ENCODE data around the gene BCAS1. TPM values are rescaled to one million over a fixed set of nuclear protein-coding genes. Genes with fewer than 3 reads are reported as not detected.

BCAS1 gene
- total and polyA plus RNA-seq, 7 experiments from 2014 or later = 0.05 to 0.16 (median 0.10) TPM; not detected in 4

- intact Hi-C loops (cut with micrococcal nuclease) = no loop called here
- CTCF ChIA-PET = interaction anchor here (0.6 kb wide), 1 partner anchor 1760 kb away, joined by 3 read pairs; no protein-coding TSS in a partner anchor
- H3K27ac ChIP-seq (ENCODE audit: low read depth, low read length) = no peak overlapping the region
Observed at GRCh38 chr20:54083459-54083858, 13.1 kb upstream of the BCAS1 start.

GRCh38 chr20:54082100-54082499 is 11.7 kb upstream of the BCAS1 start:
- Mint-ChIP-seq H3K4me1 (peaks cover 22 to 44% (median 35%) of the 10 kb centered on the region in 7 donors), H3K36me3 (peaks cover 0 to 14% (median 0%) of the 10 kb centered on the region in 5 donors)
- POLR2A ChIA-PET = interaction anchor here (0.7 kb wide), 1 partner anchor 10 kb away, joined by 3 read pairs; no protein-coding TSS in a partner anchor

More at GRCh38 chr20:54083459-54083858, 13.1 kb upstream of the BCAS1 start:
- POLR2A ChIA-PET = no interaction called here
- Histone ChIP-seq H3K27me3 (ENCODE audit: control insufficient read depth in 2 of 2, insufficient read depth in 2 of 2, low read length in 2 of 2) (no peaks in the 10 kb centered on the region), H3K9me3 (ENCODE audit: control insufficient read depth in 2 of 3, low read length in 3 of 3) (no peaks in the 10 kb centered on the region), H3K36me3 (ENCODE audit: control insufficient read depth in 2 of 3, insufficient read depth in 3 of 3, low read length in 3 of 3) (no peaks in the 10 kb centered on the region), H3K4me1 (ENCODE audit: control insufficient read depth in 2 of 2, insufficient read depth in 2 of 2, low read length in 2 of 2) (peaks cover 10 to 13% of the 10 kb centered on the region in 2 donors), H3K4me3 (ENCODE audit: low read length) (no peak overlapping the region)
- ATAC-seq (no peak), DNase-seq (no peak)
- Mint-ChIP-seq H3K4me3 (no peak overlapping the region), H3K27me3 (peaks cover 0 to 18% (median 0%) of the 10 kb centered on the region in 5 donors), H3K4me1 (peaks cover 12 to 30% (median 24%) of the 10 kb centered on the region in 7 donors), H3K9me3 (peaks cover 0 to 7% (median 0%) of the 10 kb centered on the region in 11 donors), H3K27ac (no peak overlapping the region), H3K36me3 (peaks cover 0 to 8% (median 0%) of the 10 kb centered on the region in 5 donors)

GRCh38 chr20:54079652-54080051 is 9.3 kb upstream of the BCAS1 start:
- Mint-ChIP-seq H3K27me3 (peaks cover 0 to 19% (median 0%) of the 10 kb centered on the region in 5 donors), H3K27ac (peak overlapping the region in 2 of 9 donors; percentile 29 to 62), H3K36me3 (peaks cover 0 to 15% (median 0%) of the 10 kb centered on the region in 5 donors), H3K9me3 (peaks cover 0 to 10% (median 0%) of the 10 kb centered on the region in 11 donors), H3K4me1 (peaks cover 25 to 53% (median 35%) of the 10 kb centered on the region in 7 donors), H3K4me3 (peak overlapping the region in 4 of 10 donors; percentile 23 to 64 (median 58))
- Histone ChIP-seq H3K36me3 (ENCODE audit: control insufficient read depth in 2 of 3, insufficient read depth in 3 of 3, low read length in 3 of 3) (no peaks in the 10 kb centered on the region), H3K9me3 (ENCODE audit: control insufficient read depth in 2 of 3, low read length in 3 of 3) (no peaks in the 10 kb centered on the region), H3K27me3 (ENCODE audit: control insufficient read depth in 2 of 2, insufficient read depth in 2 of 2, low read length in 2 of 2) (no peaks in the 10 kb centered on the region), H3K4me3 (ENCODE audit: low read length) (no peak overlapping the region), H3K4me1 (ENCODE audit: control insufficient read depth in 2 of 2, insufficient read depth in 2 of 2, low read length in 2 of 2) (peaks cover 15 to 18% of the 10 kb centered on the region in 2 donors), H3K27ac (ENCODE audit: low read depth, low read length) (no peak overlapping the region)
- DNase-seq (no peak), ATAC-seq (no peak)
- intact Hi-C loops (cut with micrococcal nuclease) = no loop called here
- CTCF ChIA-PET = no interaction called here
- POLR2A ChIA-PET = interaction anchor here (0.6 kb wide), 1 partner anchor 30 kb away, joined by 5 read pairs; no protein-coding TSS in a partner anchor

More at GRCh38 chr20:54082100-54082499, 11.7 kb upstream of the BCAS1 start:
- Mint-ChIP-seq H3K27ac (peak overlapping the region in 1 of 9 donors; percentile 8), H3K9me3 (peaks cover 0 to 10% (median 0%) of the 10 kb centered on the region in 11 donors), H3K27me3 (peaks cover 0 to 11% (median 0%) of the 10 kb centered on the region in 5 donors), H3K4me3 (no peak overlapping the region)
- CTCF ChIA-PET = no interaction called here
- H3K4me3 ChIP-seq (ENCODE audit: low read length) = no peak overlapping the region
- ATAC-seq (no peak), DNase-seq (no peak)
- H3K27ac ChIP-seq (ENCODE audit: low read depth, low read length) = no peak overlapping the region
- H3K9me3 ChIP-seq (ENCODE audit: control insufficient read depth in 2 of 3, low read length in 3 of 3) = no peaks in the 10 kb centered on the region
- H3K4me1 ChIP-seq (ENCODE audit: control insufficient read depth in 2 of 2, insufficient read depth in 2 of 2, low read length in 2 of 2) = peaks cover 15 to 18% of the 10 kb centered on the region in 2 donors
- intact Hi-C loops (cut with micrococcal nuclease) = no loop called here
- no peaks in the 10 kb centered on the region for H3K36me3 ChIP-seq (ENCODE audit: control insufficient read depth in 2 of 3, insufficient read depth in 3 of 3, low read length in 3 of 3)
- no peaks in the 10 kb centered on the region for H3K27me3 ChIP-seq (ENCODE audit: control insufficient read depth in 2 of 2, insufficient read depth in 2 of 2, low read length in 2 of 2)

- Histone ChIP-seq H3K4me1 (ENCODE audit: control insufficient read depth in 2 of 2, insufficient read depth in 2 of 2, low read length in 2 of 2) (peaks cover 15 to 18% of the 10 kb centered on the region in 2 donors), H3K27me3 (ENCODE audit: control insufficient read depth in 2 of 2, insufficient read depth in 2 of 2, low read length in 2 of 2) (no peaks in the 10 kb centered on the region), H3K27ac (ENCODE audit: low read depth, low read length) (no peak overlapping the region), H3K36me3 (ENCODE audit: control insufficient read depth in 2 of 3, insufficient read depth in 3 of 3, low read length in 3 of 3) (no peaks in the 10 kb centered on the region), H3K9me3 (ENCODE audit: control insufficient read depth in 2 of 3, low read length in 3 of 3) (no peaks in the 10 kb centered on the region), H3K4me3 (ENCODE audit: low read length) (peak overlapping the region; percentile 4)
- ATAC-seq (peak; percentile 29), DNase-seq (peak in 5 of 9 donors; percentile 10 to 25 (median 14))
- Mint-ChIP-seq H3K27me3 (peaks cover 0 to 17% (median 0%) of the 10 kb centered on the region in 5 donors), H3K4me3 (peak overlapping the region; percentile 41 to 85 (median 74)), H3K4me1 (peaks cover 25 to 53% (median 36%) of the 10 kb centered on the region in 7 donors), H3K9me3 (peaks cover 0 to 6% (median 0%) of the 10 kb centered on the region in 11 donors), H3K36me3 (peaks cover 0 to 15% (median 0%) of the 10 kb centered on the region in 5 donors), H3K27ac (peak overlapping the region; percentile 63 to 90 (median 89))
- intact Hi-C loops (cut with micrococcal nuclease) = no loop called here
- CTCF ChIA-PET = no interaction called here
- POLR2A ChIA-PET = no interaction called here
Observed at GRCh38 chr20:54078296-54078984, 8.0 kb upstream of the BCAS1 start.

GRCh38 chr20:54076259-54076658 is 5.9 kb upstream of the BCAS1 start:
- CTCF ChIA-PET = no interaction called here
- no peak overlapping the region for H3K4me3 Mint-ChIP-seq
- H3K27me3 Mint-ChIP-seq = peaks cover 0 to 23% (median 0%) of the 10 kb centered on the region in 5 donors
- Histone ChIP-seq H3K36me3 (ENCODE audit: control insufficient read depth in 2 of 3, insufficient read depth in 3 of 3, low read length in 3 of 3) (no peaks in the 10 kb centered on the region), H3K9me3 (ENCODE audit: control insufficient read depth in 2 of 3, low read length in 3 of 3) (no peaks in the 10 kb centered on the region), H3K27me3 (ENCODE audit: control insufficient read depth in 2 of 2, insufficient read depth in 2 of 2, low read length in 2 of 2) (no peaks in the 10 kb centered on the region), H3K4me3 (ENCODE audit: low read length) (no peak overlapping the region), H3K27ac (ENCODE audit: low read depth, low read length) (no peak overlapping the region), H3K4me1 (ENCODE audit: control insufficient read depth in 2 of 2, insufficient read depth in 2 of 2, low read length in 2 of 2) (peaks cover 15 to 18% of the 10 kb centered on the region in 2 donors)
- peaks cover 0 to 12% (median 0%) of the 10 kb centered on the region in 5 donors for H3K36me3 Mint-ChIP-seq
- H3K27ac Mint-ChIP-seq = no peak overlapping the region
- H3K9me3 Mint-ChIP-seq = peaks cover 0 to 6% (median 0%) of the 10 kb centered on the region in 11 donors
- ATAC-seq (no peak), DNase-seq (no peak)
- H3K4me1 Mint-ChIP-seq = peaks cover 22 to 48% (median 36%) of the 10 kb centered on the region in 7 donors
- intact Hi-C loops (cut with micrococcal nuclease) = no loop called here
- POLR2A ChIA-PET = no interaction called here

GRCh38 chr20:54075322-54075721 is 4.9 kb upstream of the BCAS1 start:
- no peak overlapping the region for H3K4me3 Mint-ChIP-seq
- peaks cover 18 to 41% (median 30%) of the 10 kb centered on the region in 7 donors for H3K4me1 Mint-ChIP-seq
- Histone ChIP-seq H3K36me3 (ENCODE audit: control insufficient read depth in 2 of 3, insufficient read depth in 3 of 3, low read length in 3 of 3) (no peaks in the 10 kb centered on the region), H3K4me1 (ENCODE audit: control insufficient read depth in 2 of 2, insufficient read depth in 2 of 2, low read length in 2 of 2) (peaks cover 15 to 18% of the 10 kb centered on the region in 2 donors), H3K4me3 (ENCODE audit: low read length) (no peak overlapping the region), H3K27me3 (ENCODE audit: control insufficient read depth in 2 of 2, insufficient read depth in 2 of 2, low read length in 2 of 2) (no peaks in the 10 kb centered on the region), H3K9me3 (ENCODE audit: control insufficient read depth in 2 of 3, low read length in 3 of 3) (no peaks in the 10 kb centered on the region), H3K27ac (ENCODE audit: low read depth, low read length) (no peak overlapping the region)
- ChIA-PET CTCF (no interaction called here), POLR2A (no interaction called here)
- no peak for DNase-seq
- no peak for ATAC-seq
- peaks cover 0 to 6% (median 0%) of the 10 kb centered on the region in 11 donors for H3K9me3 Mint-ChIP-seq
- H3K27ac Mint-ChIP-seq = peak overlapping the region in 3 of 9 donors; percentile 7 to 54 (median 51)
- intact Hi-C loops (cut with micrococcal nuclease) = no loop called here
- H3K27me3 Mint-ChIP-seq = peaks cover 0 to 19% (median 0%) of the 10 kb centered on the region in 5 donors
- H3K36me3 Mint-ChIP-seq = peaks cover 0 to 10% (median 0%) of the 10 kb centered on the region in 5 donors

All from naive thymus-derived CD4-positive, alpha-beta T cell (primary cell).